Measurements from ENCODE around the gene GOLGA8B.
"Not testable (repeated sequence)": the region's sequence is repeated elsewhere in the genome, so short reads cannot be mapped to it uniquely, and the experiment has no call there.

The GOLGA8B gene, protein sequence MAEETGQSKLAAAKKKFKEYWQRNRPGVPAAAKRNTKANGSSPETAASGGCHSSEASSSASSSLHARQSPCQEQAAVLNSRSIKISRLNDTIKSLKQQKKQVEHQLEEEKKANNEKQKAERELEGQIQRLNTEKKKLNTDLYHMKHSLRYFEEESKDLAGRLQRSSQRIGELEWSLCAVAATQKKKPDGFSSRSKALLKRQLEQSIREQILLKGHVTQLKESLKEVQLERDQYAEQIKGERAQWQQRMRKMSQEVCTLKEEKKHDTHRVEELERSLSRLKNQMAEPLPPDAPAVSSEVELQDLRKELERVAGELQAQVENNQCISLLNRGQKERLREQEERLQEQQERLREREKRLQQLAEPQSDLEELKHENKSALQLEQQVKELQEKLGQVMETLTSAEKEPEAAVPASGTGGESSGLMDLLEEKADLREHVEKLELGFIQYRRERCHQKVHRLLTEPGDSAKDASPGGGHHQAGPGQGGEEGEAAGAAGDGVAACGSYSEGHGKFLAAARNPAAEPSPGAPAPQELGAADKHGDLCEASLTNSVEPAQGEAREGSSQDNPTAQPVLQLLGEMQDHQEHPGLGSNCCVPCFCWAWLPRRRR

DNA sequence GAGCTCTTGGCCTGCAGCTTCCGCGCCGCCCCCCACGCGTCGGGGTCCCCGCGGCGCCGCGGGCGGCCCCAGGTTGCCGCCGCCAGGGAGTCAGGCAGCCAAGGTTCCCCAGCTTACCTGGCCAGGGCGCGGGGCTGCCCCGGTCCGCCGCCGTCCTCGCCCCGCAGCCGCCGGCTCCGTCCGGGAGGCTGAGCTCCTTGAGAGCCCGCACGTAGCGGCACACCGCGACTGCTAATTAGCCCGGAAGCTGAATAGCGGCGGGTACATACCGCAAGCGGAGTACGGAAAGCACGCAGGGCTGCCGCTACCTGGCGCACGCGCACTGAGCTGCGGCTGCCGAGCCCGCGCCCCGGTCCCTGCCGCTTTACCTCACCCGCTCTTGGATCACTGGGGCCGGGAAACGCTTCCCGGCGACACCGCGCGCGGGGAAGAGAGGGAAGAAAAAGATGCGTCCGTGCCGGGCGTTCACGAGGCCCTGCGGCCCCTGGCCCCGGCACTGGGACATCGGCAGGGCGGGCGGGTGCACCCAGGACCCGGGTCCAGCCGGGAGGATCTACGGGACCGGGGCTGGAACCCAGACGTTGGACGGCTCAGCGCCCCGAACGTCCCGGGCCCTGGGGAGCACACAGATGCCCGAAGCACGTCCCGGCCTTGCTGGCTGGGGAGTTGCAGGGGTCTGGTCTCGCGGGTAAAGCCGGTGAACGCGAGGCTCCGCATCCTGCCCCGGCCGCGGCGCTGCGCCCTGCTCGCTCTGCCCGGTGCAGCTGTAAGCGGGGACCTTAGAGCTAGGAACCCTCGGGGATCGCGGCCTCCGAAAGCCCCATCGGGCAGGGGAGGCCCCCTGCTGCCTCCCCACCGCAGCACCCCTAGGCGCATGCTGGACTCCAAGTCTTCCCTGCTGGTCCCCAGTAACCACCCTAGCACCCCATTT, at the start of gene GOLGA8B:
TSS of gene GOLGA8B (minus strand) at position 253 of the 931 bp plus-strand sequence. CDS start 47,739 bp downstream, outside the sequence.
- DNase-seq (ENCODE audit: low read depth): no peak

GRCh38 chr15:34633165-34633564, 49.7 kb upstream of the GOLGA8B start:
- DNase-seq (ENCODE audit: low read depth): not testable (repeated sequence)

DNA sequence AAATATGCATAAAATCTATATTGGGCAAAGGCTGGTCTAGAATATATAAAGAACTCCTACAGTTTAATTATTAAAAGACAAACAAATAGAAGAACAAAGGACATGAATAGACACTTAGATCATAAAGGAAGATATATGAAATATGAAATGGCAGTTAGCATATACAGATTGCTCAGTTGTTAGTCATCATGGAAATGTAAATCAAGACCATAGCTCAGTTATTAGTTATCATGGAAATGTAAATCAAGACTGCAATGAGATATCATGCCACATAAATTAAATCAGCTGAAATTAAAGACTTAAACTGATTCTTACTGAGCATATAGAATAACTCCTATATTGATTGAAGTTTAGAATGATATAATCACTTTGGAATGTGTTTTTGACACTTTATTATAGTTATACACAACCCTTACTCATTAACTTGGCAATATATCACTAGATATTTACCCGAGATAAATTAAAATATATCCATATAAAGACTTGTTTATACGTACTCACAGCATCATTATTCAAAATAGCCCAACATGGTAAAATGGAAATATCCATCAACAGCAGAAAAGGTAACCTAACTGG, 45.2 kb upstream of the GOLGA8B start:
- no peak for DNase-seq (ENCODE audit: low read depth)

DNA sequence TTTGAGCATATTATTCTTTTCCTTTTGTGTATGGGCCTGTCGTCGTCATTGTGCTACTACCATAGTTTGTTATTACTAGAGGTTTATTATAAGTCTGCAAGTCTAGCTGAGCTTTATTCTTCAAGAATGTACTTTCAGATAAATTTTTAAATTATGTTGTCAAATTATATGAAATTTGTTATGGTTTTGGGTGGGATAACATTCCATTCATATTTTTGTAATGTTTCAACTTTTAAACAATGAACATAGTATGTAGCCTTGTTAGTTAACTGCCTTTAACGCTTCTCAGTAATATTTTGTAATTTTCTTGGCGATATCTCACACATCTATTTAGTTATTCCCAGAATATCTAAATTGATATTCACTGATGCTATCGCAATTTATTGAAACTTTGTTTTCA, 41.6 kb upstream of the GOLGA8B start:
- DNase-seq (ENCODE audit: low read depth): no peak

GRCh38 chr15:34621675-34622074, 38.2 kb upstream of the GOLGA8B start:
- DNase-seq (ENCODE audit: low read depth): no peak

DNA sequence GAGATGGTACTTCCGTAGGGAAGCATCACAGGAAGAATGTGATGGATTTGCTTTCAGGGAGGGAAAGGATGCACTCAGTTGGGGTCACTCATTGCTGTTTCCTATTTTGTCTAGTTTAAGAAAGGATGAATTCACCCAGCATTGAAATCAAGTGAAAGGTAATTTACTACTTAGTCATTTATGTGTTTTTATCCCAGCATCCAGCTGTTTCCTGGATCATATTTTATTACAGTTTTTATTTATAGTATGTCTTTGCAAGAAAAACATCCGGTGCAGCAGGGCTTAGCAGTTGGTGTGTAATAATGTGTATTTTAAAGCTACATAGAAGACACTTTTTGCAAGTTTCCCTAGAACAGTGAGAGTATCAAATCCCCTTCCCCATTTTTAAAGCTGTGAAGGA, 37.4 kb upstream of the GOLGA8B start:
- no peak for DNase-seq (ENCODE audit: low read depth)

DNA sequence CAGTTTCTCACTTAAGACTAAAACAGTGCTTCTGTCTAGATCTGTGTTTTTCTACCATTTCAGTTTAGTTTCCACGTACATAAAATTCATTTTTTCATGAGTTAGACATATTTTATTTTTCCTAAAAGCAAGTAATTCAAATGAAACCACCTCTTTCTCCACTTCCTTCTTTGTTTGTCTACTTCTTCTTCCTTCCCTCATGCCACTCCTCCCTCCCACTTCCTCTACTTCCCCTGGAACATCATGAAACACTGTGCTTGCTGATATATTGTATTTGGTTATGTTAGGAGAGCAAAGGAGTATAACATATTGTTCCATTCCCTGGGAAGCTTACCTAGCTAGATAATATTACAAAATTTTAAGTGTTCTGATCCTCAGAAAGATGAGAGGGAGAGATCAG, 36.7 kb upstream of the GOLGA8B start:
- no peak for DNase-seq (ENCODE audit: low read depth)

DNA sequence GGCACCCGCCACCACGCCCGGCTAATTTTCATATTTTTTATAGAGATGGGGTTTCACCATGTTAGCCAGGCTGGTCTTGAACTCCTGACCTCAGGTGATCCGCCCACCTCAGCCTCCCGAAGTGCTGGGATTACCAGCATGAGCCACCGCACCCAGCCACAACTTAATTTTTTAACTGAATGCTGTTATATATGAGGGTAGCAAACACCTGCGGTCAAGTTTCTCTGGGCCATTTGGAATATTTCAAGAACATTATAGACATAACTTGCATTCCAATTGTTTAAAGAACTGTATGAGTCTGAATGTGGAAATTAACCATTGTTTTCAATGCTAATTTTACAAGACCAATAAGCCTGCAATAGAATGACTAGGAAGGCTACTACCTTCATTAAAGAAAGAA, 35.7 kb upstream of the GOLGA8B start:
- no peak for DNase-seq (ENCODE audit: low read depth)

DNA sequence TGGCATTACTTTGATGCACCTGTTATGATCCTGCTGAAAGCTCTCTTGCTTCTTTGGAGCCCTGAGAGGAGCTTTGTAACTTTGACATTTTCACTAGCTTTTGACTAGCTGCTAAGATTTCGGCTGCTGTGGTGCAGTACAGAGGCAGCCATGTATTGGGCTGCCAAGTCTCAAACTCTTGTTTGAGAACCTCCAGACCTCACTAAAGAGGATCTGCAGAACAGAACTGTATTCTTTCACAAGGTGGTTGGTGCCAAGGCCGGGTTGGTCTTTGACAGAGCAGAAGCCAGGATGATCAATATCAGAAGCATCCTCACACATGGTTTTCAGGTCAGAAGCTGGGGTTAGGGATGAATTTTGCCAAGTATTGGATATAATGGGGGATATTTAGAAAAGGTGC, 34.6 kb upstream of the GOLGA8B start:
- no peak for DNase-seq (ENCODE audit: low read depth)

- peak; percentile 30 for DNase-seq (ENCODE audit: low read depth)
These were observed 33.2 kb upstream of the GOLGA8B start for GRCh38 chr15:34616613-34617012.

GRCh38 chr15:34613997-34614396, 30.5 kb upstream of the GOLGA8B start:
- DNase-seq (ENCODE audit: low read depth): no peak

DNA sequence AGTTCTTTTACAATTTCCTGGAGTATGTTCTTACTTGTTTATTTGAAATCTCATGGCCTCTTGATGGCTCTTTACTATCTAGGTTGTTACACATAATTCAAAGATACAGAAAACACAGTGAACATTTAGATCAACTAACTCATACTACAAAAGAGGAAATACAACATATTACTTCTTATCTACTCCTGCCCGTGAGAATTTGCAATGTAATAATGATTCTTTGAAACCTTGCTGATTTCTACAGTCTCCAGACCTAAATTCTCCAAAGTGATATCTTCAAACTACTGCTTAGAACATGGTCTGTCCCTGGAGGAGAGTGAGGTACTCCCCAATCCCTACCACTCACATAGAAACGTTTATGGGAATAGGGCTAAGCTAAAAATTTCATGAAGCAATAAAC, 29.9 kb upstream of the GOLGA8B start:
- no peak for DNase-seq (ENCODE audit: low read depth)

DNA sequence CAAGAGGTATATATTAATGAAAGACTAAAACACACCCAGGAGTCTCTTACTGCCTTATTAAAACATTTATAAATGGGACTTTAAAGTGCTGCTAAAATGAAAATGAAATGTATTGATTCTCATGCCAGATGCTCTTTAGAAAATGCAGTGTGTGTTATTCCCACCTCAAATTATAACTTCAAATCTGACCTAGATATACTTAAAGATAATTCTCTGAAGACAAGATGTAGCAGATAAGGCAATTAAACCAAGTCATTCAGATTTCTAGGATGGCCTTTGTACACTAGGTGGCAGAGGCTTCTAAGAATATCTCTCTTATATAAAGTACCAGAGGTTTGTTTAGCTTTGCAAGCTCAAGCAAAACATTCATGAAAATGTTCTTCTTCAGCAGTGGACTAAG, 26.9 kb upstream of the GOLGA8B start:
- no peak for DNase-seq (ENCODE audit: low read depth)

DNA sequence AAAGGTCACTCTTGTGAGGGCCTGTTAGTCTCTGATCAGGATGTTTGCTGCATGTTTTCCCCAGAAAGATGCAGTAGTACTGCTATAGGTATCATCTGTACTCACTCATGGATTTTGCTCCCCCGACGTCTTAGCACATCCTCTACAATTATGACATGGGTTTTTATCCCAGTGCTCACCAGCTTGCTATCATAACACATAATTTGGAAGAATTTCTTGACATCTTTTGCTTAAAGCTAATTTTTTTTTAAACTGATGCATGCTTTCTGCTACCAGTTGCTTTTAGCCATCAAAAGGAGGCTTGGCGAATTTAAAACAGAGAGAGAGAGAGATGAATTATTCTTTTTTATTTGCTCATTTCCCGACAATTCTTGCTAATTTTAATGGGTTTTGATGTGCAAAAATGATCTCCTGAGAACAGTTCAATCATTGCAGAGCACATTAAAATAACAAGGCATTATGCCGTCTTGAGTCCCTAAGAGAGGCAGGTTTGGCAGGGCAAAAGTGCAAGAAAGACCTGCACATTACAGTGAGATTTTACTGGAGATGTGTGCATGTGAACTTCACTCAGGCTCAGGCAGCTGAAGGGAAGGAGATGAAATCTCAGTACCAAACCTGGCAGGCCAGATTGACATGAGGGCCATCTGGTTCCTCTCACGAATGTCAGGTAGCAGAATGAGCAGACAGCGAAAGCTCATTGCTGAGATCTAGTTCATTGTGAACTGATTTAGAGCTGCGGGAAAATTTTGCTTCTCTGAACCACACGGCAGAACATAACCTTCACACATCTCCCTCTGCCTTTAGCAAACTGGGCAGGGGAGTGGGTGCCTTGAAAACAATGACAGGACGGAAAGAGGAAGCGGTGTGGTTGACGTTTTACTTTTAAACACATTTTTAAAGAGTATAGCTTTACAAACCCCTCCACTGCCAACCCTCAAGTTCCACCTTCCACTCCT, 25.9 kb upstream of the GOLGA8B start:
- no peak for DNase-seq (ENCODE audit: low read depth)

DNA sequence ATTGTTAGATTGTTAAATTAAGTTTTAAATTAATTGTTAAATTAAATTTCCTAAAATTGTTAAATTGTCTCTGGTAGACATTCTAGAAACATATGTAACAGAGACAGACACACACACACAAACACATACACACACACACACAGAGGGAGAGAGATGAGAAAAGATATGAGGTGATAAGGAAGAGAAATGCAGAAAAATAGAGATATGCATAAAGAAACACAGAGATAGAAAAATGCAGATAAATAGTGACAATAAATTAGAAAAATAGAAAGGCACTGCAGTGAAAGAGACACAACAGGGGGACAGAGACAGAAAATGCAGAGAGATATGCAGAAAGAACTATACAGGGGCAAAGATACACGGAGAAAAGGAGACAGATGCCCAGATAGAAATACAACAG, 25.1 kb upstream of the GOLGA8B start:
- DNase-seq (ENCODE audit: low read depth): no peak

- DNase-seq (ENCODE audit: low read depth): no peak
These were observed 24.4 kb upstream of the GOLGA8B start for GRCh38 chr15:34607832-34608231.

GRCh38 chr15:34606545-34606944, 23.1 kb upstream of the GOLGA8B start:
- DNase-seq (ENCODE audit: low read depth): no peak

- DNase-seq (ENCODE audit: low read depth): no peak
These were observed 22.7 kb upstream of the GOLGA8B start for GRCh38 chr15:34606131-34606530.

GRCh38 chr15:34603095-34603494, 19.6 kb upstream of the GOLGA8B start:
- DNase-seq (ENCODE audit: low read depth): no peak

- no peak for DNase-seq (ENCODE audit: low read depth)
These were observed 17.5 kb upstream of the GOLGA8B start for GRCh38 chr15:34600923-34601322.

All from non-pigmented ciliary epithelial cell (primary cell).